GM12891 (cell line): ENCODE data around the gene SLC2A4.

ENCODE experiments used
- POLR2A ChIP-seq: IDR thresholded peaks from 2 replicates; pipeline ENCODE4 v1.6.1; 2011; ENCODE audit warnings: low read depth, low read length, control low read depth
- POLR2AphosphoS5 ChIP-seq: IDR thresholded peaks from 2 replicates; pipeline ENCODE4 v1.6.1; 2011; ENCODE audit warnings: low read depth, low read length, control low read depth
- SPI1 ChIP-seq: IDR thresholded peaks from 2 replicates; pipeline ENCODE4 v1.6.1; 2011; ENCODE audit warnings: low read depth, low read length, control low read depth
- TAF1 ChIP-seq: IDR thresholded peaks from 2 replicates; pipeline ENCODE4 v1.6.1; 2011; ENCODE audit warnings: low read depth, low read length, control low read depth

DNA sequence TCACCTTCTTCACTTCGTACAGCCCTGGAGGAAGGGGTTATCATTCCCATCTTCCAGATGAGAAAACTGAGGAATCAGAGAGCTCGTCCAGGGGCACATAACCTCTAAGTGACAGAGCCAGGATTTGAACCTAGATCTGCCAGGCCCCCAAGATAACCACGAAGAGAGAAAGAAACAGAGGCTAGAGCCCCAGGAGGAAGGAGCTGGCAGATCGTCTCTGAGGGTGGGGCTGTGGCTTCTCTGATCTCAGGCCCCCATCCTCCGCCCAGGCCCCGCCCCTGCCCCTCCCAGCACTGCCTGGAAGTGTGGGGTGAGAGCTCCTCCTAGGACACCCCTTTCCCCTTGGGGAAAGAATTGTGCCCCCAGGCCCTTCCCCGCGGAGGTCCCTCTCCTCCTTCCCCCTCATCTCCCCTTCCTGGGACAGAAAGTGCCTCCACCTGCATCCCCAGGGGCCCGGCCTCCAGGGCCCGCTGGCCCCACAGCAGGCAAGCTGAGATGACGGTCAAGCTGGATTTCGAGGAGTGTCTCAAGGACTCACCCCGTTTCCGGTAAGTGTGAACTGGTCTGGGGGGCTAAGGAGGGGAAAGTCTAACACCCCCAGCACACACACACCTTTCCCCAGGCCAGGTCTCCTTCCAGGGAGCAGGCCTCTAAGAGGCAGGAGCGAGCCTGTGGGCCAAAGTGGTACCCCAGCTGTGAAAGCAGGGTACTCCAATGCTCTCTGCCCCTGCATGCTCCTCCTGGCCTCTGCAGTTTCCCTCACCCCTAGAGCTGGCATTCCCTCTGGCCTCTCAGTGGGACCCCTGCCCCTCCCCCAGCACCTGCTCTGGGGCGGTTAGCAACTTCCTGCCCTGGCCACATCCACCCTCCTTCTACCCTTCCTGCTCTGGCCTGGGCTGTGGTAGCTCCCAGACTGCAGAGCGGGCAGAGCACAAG is 55.0 kb downstream of the SLC2A4 start, which contains the start of gene ACAP1:
- TF ChIP-seq POLR2A (no peak), SPI1 (no peak), POLR2AphosphoS5 (no peak), TAF1 (no peak; the same call in 1 of the 2 replicates)
